Limb (tissue), 2 donors: ENCODE measurements around the gene ADM.
"Not testable (repeated sequence)": the region's sequence is repeated elsewhere in the genome, so short reads cannot be mapped to it uniquely, and the experiment has no call there.

ENCODE experiments used
- DNase-seq, 2 donors: peaks; one replicate each; pipeline ENCODE4 v3.0.0-alpha.2; 2016; ENCODE audit errors: extremely low spot score in 2 of 2

ADM gene, protein sequence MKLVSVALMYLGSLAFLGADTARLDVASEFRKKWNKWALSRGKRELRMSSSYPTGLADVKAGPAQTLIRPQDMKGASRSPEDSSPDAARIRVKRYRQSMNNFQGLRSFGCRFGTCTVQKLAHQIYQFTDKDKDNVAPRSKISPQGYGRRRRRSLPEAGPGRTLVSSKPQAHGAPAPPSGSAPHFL

GRCh38 chr11:10304495-10305261, at the start of gene ADM:
Gene ADM, plus strand, starts transcription at chr11:10305073. Its CDS starts 628 bp downstream, at chr11:10305701.
- peak in 1 of 2 donors; percentile 81 for DNase-seq

- DNase-seq, result no peak
Measured at GRCh38 chr11:10255388-10256125, 49.3 kb upstream of the ADM start.

- no peak for DNase-seq
Measured at GRCh38 chr11:10257478-10257877, 47.4 kb upstream of the ADM start.

DNA sequence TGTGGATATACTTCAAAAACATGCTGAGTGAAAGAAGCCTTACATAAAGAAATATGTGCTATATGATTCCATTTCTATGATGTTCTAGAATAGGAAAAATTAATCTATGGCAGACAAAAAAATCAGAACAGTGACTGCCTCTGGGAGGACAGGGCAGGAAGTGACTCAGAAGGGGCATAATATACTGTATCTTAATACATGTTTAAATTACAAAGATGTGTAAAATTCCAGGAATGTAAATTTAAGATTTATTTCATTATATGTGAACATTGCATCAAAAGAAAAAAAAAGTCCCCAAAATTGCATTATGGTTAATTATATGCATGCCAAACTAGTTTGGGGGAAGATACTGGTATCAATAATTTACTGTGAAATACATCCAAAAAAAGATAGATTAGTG, 43.1 kb upstream of the ADM start:
- no peak for DNase-seq

DNA sequence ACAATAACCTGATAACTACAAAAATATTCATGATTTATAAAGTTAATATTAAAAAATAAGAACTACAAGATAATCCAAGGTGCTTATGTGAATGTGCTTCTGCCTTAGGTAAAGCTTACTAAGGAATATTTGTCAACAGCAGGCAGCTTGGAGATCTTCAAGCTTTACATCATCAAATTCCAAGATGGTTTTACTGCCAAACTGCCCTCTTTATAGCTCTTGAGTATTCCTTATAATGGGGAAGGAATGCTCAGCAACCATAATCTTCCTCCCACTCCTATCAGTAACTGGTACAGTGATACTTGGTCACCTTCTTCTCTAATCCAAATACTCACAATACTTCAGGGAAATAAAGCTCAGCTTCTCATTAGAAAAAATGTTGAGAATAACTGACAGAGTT, 40.9 kb upstream of the ADM start:
- no peak for DNase-seq

GRCh38 chr11:10264716-10265115, 40.2 kb upstream of the ADM start:
- DNase-seq, result not testable (repeated sequence)

DNA sequence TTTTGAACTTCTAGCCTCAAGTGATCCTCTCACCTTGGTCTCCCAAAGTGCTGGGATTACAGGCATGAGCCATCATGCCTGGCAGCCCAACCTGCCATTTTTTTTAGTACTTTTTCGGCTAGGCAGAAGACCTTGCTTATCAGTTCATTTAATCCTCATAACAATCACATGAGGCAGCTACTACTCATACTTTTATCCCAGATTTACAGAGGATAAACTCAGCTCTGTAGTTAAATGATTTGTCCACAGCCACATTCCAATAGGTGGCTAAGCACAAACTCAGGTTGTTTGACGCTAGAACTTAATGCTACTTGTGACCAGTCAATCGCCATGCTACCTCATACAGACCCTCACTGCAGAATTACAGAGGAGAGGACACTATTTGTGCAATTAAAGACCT, 38.9 kb upstream of the ADM start:
- no peak for DNase-seq

DNA sequence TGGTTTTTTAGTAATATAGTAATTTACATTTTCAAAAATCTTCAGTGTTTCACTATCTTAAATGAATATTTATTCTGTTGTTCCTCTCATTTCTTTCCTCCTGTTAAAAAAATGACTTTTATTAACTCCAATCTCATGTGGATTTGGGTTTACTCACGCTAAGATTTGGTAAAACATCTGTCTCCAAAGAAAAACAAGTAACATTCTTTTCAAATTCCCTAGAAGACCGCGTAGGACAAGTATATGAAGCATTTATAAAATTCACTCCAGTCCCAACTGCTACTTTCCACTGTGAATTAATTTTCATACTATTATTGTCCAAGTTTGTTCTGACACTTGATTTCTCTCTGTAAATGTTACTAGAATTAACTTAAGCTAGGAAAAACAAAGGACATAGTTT, 37.1 kb upstream of the ADM start:
- no peak for DNase-seq

DNA sequence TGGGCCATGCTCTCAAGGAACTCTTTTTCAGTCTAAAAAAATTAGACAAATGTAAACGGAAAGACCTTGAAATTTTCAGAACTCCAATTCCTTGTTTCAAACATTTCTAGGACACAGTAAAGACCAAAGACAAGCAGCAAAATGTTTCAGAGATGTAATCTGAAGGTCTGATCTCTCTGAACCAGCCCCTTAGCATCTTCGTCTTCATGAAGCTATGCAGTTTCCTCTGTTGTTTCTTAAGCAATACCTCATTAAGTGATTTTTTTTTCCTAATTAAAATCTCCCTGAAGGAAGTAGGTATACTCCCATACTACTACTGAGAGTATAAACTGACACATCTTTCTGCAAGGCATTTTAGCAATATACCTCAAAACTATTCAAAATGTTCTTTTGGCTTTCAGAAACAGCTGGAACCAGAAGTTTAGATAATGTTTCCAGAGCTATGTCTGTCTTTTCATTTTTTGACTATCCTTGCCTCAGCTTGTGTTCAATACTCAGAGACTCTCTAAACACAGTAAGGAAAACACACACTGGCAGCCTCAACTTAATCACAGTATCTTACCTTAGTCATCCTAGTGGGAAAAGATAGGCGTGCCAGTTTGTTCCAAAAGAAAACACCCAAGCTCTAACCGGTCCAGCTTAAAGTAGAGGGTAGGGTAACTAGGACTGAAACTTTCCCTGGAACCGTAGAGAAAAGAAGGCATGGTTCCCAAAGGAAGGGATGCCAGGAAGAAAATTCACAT, 36.0 kb upstream of the ADM start:
- DNase-seq, result no peak

DNA sequence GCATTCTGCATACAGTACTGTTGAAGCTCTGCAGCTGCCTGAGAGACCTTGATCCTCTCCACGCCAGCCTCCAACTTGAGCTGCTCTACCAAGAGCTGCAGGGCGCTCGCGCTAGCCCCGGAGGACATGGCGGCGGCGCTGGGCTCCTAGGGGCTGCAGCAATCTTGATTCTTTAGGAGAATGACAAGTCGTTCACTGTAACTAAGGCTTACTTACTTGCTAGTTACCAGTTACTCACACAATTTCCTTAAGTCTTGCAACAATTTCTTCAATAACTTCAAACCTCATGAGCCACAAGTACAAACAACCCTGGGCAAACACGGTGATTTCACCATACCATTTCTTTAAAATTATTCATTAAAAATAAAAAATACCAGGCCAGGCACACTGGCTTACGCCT, 32.7 kb upstream of the ADM start:
- DNase-seq, result no peak

- no peak for DNase-seq
Measured at GRCh38 chr11:10273738-10274137, 31.1 kb upstream of the ADM start.

GRCh38 chr11:10274726-10275125, 30.1 kb upstream of the ADM start:
- DNase-seq, result no peak

- no peak for DNase-seq
Measured at GRCh38 chr11:10275714-10276113, 29.2 kb upstream of the ADM start.

- no peak for DNase-seq
Measured at GRCh38 chr11:10282117-10282516, 22.8 kb upstream of the ADM start.

DNA sequence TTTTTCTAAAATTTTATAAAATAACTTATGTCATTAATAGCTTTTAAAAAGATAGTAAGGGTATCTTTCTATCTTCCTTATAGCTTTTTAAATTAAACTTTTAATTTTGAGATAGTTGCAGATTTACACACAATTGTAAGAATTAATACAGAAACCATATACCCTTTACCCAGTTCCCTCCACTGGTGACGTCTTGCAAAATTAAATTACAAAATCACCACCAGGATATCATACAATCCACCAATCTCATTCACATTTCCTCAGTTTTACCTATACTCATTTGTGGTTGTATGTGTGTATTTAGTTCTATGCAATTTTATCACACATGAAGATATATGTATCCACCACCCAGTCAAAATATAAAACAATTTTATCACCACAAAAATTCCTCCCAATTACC, 20.9 kb upstream of the ADM start:
- DNase-seq, result no peak

- no peak for DNase-seq
Measured at GRCh38 chr11:10285148-10285802, 19.6 kb upstream of the ADM start.

DNA sequence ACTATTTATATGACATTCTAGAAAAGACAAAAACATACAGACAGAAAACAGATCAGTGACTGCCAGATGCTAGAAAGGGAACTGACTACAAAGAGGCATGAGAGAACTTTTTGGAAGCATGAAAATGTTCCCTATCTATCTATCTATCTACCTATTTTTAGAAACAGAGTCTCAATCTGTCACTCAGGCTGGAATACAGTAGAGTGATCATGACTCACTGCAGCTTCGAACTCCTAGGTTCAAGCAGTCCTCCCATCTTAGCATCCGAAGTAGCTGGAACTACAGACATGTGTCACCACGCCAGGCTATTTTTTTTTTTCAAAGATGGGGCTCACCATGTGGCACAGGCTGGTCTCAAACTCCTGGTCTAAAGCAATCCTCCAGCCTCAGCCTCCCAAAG, 17.7 kb upstream of the ADM start:
- DNase-seq, result no peak

DNA sequence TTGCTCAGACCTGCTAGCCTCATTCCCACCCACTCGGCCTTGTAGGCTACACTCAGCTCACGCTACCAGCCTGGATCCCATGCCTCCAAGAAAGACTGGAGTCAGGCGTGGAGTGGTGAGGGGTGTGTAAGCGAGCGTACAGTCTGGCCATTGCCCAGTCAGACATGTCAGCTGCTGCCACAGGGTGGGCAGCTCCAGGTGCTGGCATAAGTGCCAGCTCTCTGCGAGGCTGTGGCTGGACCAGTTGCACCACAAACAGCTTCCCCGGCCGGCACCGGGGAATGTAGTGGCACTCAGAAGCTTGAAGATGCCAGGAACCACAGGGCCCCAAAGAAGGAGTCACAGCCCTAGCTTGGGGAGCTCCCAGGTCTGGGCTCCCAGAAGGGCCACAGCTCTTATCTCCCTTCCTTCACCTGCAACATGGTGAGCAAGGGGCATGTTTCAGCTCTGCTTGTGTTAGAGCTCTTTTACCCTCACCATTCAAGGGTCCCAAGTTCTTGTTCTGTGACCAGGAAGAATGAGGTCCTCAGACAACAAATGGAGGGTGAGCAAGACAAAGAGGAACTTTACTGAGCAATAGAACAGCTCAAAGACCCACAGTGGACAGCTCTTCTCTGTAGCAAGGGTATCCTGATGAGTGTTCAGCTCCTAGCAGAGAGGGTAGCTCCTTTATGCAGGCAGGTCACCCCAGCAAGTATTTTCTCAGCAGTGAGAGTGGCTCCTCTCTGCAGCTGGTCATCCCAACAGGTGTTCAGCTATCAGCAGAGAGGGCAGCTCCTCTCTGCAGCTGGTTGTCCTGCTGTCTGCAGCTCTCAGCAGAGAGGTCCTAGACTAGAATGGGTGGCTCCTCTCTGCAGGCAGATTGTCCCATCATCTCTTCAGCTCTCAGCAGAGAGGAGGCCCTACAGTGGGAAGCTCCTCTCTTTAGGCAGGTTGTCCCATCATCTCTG, 16.8 kb upstream of the ADM start:
- no peak for DNase-seq

DNA sequence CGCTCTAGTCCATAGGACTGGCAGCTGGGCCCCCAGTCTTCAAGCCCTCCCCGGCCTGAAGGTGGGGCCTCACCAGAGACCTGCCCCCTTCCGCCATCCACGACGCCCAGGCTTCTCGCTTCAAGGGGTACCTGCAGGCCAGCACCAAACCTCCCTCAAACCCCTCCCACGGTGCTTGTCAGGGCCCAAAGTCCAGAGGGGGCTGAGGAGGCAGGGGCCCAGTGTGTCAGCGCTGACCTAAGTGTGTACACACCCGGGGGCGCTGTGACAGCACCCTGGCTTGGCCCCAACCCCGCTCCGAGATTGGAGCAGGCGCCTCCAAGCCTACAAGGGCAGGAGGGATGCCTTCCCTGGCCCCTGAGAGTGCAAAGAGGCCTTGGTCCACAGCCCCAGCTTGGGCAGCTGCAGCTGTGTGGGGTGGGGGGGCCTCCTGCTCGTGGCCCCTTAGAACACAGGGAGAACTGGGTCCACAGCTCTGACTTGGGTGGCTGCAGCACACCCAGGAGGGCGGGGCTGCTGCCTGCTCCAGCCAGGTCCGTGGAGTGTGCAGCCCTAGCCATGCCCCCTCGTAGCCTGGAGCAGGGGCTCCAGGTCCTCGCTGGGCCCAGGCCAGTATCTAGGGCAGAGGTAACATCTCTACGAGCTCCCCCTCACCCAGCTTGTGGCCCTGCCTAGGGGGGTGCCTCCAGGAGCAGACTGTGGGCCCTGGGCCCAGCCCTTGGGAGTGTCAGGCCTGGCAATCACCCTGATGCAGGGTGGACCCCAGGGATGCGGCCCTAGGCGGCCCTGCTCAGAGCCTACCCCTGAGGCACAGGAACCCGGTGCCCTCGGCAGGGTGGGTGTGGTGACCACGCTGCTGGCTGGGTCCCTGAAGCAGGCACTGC, 15.8 kb upstream of the ADM start:
- DNase-seq, result no peak
